WI38 (cell line): ENCODE data around the gene FADS2.

Source experiments
- H3K4me3 ChIP-seq: 2 replicates; pipeline ENCODE4 v1.5.1; 2011; ENCODE audit warnings: low read depth, mild to moderate bottlenecking, control low read depth, low read length
- CTCF ChIP-seq: IDR thresholded peaks from 2 replicates; pipeline ENCODE4 v1.5.1; 2012; ENCODE audit warnings: low read depth, mild to moderate bottlenecking, control low read depth, low read length

Gene FADS2

GRCh38 chr11:61834278-61835048 is 6.4 kb downstream of the FADS2 start:
- no peak for TF ChIP-seq CTCF
- H3K4me3 ChIP-seq = no peak overlapping the region

GRCh38 chr11:61836193-61836592 is 8.1 kb downstream of the FADS2 start:
- TF ChIP-seq CTCF = no peak
- no peak overlapping the region for H3K4me3 ChIP-seq

GRCh38 chr11:61837411-61838005 is 9.4 kb downstream of the FADS2 start:
- TF ChIP-seq CTCF = no peak
- no peak overlapping the region for H3K4me3 ChIP-seq

- H3K4me3 ChIP-seq = no peak overlapping the region
- TF ChIP-seq CTCF = no peak
Observed at GRCh38 chr11:61838501-61838900, 10.4 kb downstream of the FADS2 start.

GRCh38 chr11:61838921-61839320 is 10.8 kb downstream of the FADS2 start:
- no peak for TF ChIP-seq CTCF
- no peak overlapping the region for H3K4me3 ChIP-seq

- TF ChIP-seq CTCF = no peak
Observed at GRCh38 chr11:61839742-61840141, 11.6 kb downstream of the FADS2 start.

GRCh38 chr11:61840371-61840770 is 12.3 kb downstream of the FADS2 start:
- no peak overlapping the region for H3K4me3 ChIP-seq
- TF ChIP-seq CTCF = no peak

More at GRCh38 chr11:61839742-61840141, 11.6 kb downstream of the FADS2 start:
- H3K4me3 ChIP-seq = no peak overlapping the region
